Measurements from ENCODE around the gene UBA3. TPM values are rescaled to one million over a fixed set of nuclear protein-coding genes. Genes with fewer than 3 reads are reported as not detected.

The UBA3 gene
- total RNA-seq (2022; extraction: Qiagen RNA extraction), result 20.3 to 27.0 TPM (median 23.9 TPM) in 5 replicates

DNA sequence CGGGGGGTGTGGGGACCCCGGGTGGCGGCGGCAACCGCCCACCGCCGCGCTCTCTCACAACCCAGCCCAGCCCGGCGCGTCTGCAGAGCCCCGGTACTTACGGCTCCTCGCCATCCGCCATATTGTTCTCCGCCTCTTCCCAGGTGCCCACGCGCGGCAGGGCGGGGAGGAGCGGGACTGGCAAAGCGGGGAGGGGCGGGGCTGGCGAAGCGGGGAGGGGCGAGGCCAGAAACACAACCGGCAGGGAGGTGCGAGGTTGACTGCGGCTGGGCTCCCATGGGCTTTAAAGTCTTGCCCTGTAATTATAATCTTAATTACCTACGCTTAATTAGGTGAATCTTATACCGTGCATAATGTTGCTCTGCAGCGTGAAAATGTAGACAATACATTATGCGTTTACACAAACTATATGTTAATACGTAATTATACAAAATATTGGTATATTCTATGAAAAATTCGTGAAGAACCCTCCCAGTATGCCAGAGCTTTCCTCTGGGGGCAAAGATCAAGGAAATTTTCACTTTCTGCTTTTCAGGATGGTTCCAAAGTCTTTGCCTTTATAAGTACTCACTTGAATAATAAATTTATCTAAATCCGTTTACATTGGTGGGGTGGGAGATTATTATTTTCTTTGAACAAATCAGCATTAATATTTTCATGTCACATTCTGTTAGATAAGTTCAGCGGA lies at the start of gene UBA3:
Gene UBA3, minus strand, starts transcription at position 133 of the 688 bp plus-strand sequence. Its CDS starts 12 bp downstream, at position 121.

DNA sequence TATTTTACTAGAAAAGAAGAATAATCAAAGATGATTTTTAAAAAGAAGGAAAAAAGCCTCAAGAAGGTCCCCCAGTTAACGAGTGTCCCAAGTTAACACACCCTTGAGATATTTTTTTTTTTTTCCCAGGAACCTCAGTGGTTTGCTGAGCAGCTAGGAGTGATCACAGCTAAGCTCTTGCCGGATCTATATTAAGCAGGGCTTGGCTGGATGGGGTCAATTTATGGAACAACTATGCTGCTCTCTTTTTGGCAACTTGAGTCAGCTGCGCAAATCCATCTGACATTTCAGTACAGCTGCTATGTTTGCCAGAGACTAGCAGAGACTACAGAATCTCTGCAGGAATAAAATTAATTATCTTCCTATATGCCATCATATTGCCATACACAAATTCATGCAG lies 42.2 kb upstream of the UBA3 start, which contains the start of gene LMOD3:
Gene LMOD3, minus strand, starts transcription at position 193 of the 400 bp plus-strand sequence. CDS start 209 bp downstream, outside the sequence.

GRCh38 chr3:69084326-69085167 lies 4.4 kb upstream of the UBA3 start, which contains the start of gene ARL6IP5:
TSS of gene ARL6IP5 (plus strand) at chr3:69084937. CDS start at chr3:69085048, 111 bp downstream.

DNA sequence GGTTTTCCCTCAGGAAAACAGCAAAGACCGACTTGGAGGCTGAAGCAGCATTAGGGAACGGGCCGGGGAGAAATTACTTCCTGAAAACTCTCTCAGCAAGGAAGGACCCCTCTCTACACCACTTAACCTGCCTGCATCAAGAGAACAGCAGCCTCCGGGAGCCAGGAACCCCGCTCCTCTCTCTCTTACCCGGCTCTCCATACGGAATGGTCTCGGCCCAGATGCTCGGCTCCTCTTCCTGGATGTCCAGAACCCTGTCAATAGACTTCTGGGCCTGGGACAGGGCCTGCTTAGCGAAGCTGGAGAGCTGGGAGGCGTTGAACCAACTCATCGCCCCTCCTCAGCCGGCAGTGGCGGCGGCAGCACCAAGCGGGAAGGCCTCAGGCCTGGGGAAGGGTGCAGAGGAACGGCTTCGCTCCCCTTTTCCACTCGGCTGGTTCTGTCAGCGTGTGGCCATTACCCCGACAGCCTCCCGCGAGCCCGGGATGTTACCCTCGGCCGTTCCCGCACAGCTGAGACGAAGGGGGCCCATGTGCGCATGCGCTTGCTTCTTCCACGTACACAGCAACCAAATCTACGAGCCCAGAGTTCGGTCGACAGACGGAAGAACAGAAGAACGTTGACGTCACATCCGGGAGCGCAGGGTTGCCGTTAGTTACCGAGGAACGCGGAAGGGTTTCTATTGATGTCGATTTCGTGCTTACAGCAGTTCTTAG lies 28.3 kb downstream of the UBA3 start, which contains the start of gene TMF1:
Gene TMF1, minus strand, starts transcription at position 578 of the 716 bp plus-strand sequence. Its CDS starts 247 bp downstream, at position 331.

DNA sequence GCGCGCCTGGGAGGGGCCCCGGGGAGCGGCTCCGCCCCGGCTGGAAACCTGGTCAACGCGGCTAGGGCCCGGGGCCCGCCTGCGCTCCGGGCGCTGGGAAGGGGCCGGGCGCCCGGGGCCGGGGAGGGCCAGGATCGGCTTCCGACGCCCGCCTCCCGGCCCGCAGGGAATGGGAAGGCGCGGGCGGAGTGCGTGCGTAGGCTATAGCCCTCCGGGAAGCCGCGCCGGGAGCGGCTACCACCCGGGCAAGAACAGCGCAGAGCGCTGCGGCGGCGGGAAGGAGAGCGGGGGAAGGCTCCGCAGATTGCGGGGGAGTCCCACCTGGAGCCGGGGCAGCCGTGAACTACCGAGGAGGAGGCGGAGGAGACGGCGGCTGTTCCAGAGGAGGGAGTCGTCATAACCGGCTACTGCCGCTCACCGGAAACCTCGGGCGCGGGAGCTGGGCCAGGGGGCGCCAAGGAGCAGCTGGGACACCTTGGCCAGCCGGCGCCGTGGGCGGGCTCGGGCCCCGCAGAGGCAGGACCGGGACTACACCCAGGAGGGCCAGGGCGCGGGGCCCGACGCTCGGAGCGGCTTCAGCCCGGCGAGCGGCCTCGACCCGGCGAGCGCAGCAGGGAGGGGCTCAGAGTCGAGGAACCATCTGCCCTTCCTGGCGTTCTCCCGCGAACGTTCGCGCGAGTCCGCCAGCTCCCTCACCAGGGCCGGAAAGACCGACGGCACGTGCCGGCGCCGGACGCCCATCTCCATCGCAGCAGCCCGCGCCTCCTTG lies 66.7 kb downstream of the UBA3 start, which contains the start of gene EOGT:
Gene EOGT, minus strand, starts transcription at position 432 of the 769 bp plus-strand sequence. CDS start 3,838 bp downstream, outside the sequence.

Other genes with a start within 250 kb of the UBA3 start
- not detected in 5 replicates for gene TAFA4, start 147.8 kb downstream of the UBA3 start, total RNA-seq (2022; extraction: Qiagen RNA extraction)
- gene EOGT, start 66.7 kb downstream of the UBA3 start, total RNA-seq (2022; extraction: Qiagen RNA extraction), result 8.4 to 14.1 TPM (median 10.1 TPM) in 5 replicates
- gene TMF1, start 28.0 kb downstream of the UBA3 start, total RNA-seq (2022; extraction: Qiagen RNA extraction), result 10.5 to 17.3 TPM (median 13.3 TPM) in 5 replicates
- gene ARL6IP5, start 4.6 kb upstream of the UBA3 start, total RNA-seq (2022; extraction: Qiagen RNA extraction), result 77.0 to 101 TPM (median 79.6 TPM) in 5 replicates
- gene LMOD3, start 42.2 kb upstream of the UBA3 start, total RNA-seq (2022; extraction: Qiagen RNA extraction), result not detected in 5 replicates